Thyroid gland (tissue), 4 donors: ENCODE measurements around the gene CHMP6. TPM values are rescaled to one million over a fixed set of nuclear protein-coding genes. Genes with fewer than 3 reads are reported as not detected.

Source experiments
- DNase-seq, 2 donors: peaks; one replicate each; pipeline ENCODE4 v3.0.0-alpha.2; 2019
- H3K27ac ChIP-seq, 3 donors: fragments of 200-600 bp; sonication (generic); 1 replicate in 2 of 3; 2 replicates in 1 of 3; pipeline ENCODE4 v1.5.1; 2016 to 2019; ENCODE audit warnings: mild to moderate bottlenecking in 1 of 3, moderate library complexity in 1 of 3
- H3K27me3 ChIP-seq: fragments of 200-600 bp; sonication (generic); one replicate; pipeline ENCODE4 v1.5.1; 2019
- H3K36me3 ChIP-seq, 2 donors: fragments of 200-600 bp; sonication (generic); one replicate each; pipeline ENCODE4 v1.5.1; 2016 to 2019
- H3K4me1 ChIP-seq, 2 donors: fragments of 200-600 bp; sonication (generic); one replicate each; pipeline ENCODE4 v1.5.1; 2017 to 2019
- H3K4me3 ChIP-seq, 3 donors: fragments of 200-600 bp; sonication (generic); replicated peaks in 1 of 3; 1 replicate in 2 of 3; 2 replicates in 1 of 3; pipeline ENCODE4 v1.5.1; 2016; ENCODE audit warnings: mild to moderate bottlenecking in 1 of 3
- H3K9me3 ChIP-seq: fragments of 200-600 bp; sonication (generic); one replicate; pipeline ENCODE4 v1.5.1; 2017
- POLR2A ChIP-seq, 2 donors: fragments of 450-650 bp; IDR thresholded peaks; one replicate each; pipeline ENCODE4 v1.6.1; 2017; ENCODE audit warnings: antibody characterized with exemption in 2 of 2, mild to moderate bottlenecking in 2 of 2, moderate library complexity in 1 of 2
- WGBS, 2 donors: methylation state at CpG; one replicate each; pipeline ENCODE4 v1.1.5; 2017; 5-methylcytosine and 5-hydroxymethylcytosine counted together
- intact Hi-C: fragments of 100-400 bp; cut with DNase I; formaldehyde crosslinking; loops from one replicate; pipeline ENCODE4 v1.15.1; 2023
- total RNA-seq, 4 donors: library from RNA; depleted of rRNA; stranded (reverse); fragments of >200 nt; gene quantifications; one replicate each; pipeline ENCODE4 v1.2.3, GENCODE V29; 2016
- TF ChIP-seq, protein P1 (sequence below), 6 experiments: fragments of 200-600 bp in 3 of 6; fragments of 450-650 bp in 3 of 6; sonication (generic) in 3 of 6; IDR thresholded peaks; one replicate each; pipeline ENCODE4 v1.5.1; 2016 to 2019; ENCODE audit warnings: antibody characterized with exemption in 6 of 6, mild to moderate bottlenecking in 2 of 6, inconsistent platforms in 1 of 6, moderate library complexity in 1 of 6

The CHMP6 gene
- total RNA-seq, 4 donors from 2014 or later: 19.5 to 37.8 (median 27.8) TPM

DNA sequence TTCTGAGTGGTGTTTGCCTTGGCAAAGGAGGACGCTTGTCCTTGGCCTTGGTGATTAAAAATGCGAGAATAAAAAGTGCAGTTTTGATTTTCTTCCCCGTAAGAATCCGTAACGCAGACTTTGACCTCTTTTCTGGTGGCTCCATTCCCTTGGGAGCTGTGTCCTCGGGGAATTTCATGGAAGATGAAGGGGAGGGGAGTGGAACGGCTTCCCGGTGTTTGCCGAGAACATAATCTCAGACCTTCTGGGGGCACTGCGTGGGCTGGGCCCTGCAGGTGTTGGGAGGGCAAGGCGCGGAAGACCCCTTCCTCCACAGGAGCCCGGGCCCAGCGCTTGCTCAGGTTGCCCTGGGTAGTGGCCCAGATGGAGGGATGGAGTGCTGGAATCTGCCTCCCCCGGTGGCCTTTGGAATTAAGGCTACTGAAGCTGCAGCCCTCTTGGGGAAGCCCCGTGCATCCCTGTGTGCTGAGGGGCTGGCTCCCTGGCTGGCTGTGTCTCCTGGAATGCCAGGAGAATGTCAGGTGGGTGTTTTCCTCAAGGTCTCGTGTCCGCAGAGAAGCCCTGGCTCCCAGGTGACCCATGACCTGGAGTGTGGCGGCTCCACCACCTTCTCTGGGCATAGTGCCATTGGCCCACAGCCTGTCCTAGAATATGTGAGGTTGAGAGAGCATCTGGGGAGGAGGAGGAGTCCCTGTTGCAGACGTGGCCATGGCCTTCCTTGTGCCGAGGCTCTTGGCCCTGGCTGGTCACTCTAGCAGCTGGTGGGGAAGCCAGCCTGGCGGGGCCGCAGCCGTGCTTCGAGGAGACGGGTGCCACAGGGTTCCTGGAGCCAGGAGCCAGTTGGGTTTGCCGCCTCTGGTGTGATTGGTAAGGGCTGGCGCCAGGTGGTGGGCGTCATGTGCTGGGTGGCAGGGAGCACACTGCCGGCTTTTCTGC lies 46.4 kb downstream of the CHMP6 start:
- no peak for TF ChIP-seq POLR2A (IDR thresholded peaks at IDR 0.05)
- TF ChIP-seq, protein P1, sequence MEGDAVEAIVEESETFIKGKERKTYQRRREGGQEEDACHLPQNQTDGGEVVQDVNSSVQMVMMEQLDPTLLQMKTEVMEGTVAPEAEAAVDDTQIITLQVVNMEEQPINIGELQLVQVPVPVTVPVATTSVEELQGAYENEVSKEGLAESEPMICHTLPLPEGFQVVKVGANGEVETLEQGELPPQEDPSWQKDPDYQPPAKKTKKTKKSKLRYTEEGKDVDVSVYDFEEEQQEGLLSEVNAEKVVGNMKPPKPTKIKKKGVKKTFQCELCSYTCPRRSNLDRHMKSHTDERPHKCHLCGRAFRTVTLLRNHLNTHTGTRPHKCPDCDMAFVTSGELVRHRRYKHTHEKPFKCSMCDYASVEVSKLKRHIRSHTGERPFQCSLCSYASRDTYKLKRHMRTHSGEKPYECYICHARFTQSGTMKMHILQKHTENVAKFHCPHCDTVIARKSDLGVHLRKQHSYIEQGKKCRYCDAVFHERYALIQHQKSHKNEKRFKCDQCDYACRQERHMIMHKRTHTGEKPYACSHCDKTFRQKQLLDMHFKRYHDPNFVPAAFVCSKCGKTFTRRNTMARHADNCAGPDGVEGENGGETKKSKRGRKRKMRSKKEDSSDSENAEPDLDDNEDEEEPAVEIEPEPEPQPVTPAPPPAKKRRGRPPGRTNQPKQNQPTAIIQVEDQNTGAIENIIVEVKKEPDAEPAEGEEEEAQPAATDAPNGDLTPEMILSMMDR (IDR thresholded peaks at IDR 0.05): no peak
- DNase-seq: peak; percentile 84 to 88
- H3K9me3 ChIP-seq: no peaks in the 10 kb centered on the region
- H3K27me3 ChIP-seq: no peaks in the 10 kb centered on the region
- 55 to 64% methylated on average over 10 to 26 of the region's 30 CpGs for WGBS, 2 donors
- H3K4me1 ChIP-seq: peaks cover 57 to 72% of the 10 kb centered on the region in 2 donors
- H3K4me3 ChIP-seq: no peak overlapping the region
- peak overlapping the region; percentile 50 to 86 (median 85) for H3K27ac ChIP-seq
- intact Hi-C loops: loop anchor here (10.0 kb wide), 1 partner anchor 187 kb away; the partner anchor contains the start of gene CEP131
- no peaks in the 10 kb centered on the region for H3K36me3 ChIP-seq

DNA sequence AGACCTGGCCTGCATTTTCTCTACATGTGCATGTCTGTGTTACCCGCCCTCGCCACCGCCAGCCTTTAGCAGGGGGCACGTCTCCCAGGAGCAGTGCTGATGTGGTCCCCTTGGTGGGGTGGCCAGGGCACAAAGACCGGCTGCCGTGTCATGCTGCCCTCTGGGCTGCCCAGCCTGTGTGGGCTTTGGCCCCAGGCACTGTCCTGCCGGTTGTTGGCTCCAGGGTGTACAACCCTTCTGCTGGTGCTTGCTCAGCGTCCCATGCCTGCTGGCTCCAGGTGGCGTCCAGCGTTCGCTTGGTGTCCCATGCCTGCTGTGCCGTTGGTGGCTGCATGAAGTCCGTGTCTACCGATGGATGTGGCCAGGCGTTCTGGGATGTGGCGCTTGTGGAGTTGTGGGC lies 47.5 kb downstream of the CHMP6 start:
- Histone ChIP-seq H3K36me3 (no peaks in the 10 kb centered on the region), H3K27me3 (no peaks in the 10 kb centered on the region), H3K4me1 (peaks cover 64 to 72% of the 10 kb centered on the region in 2 donors), H3K4me3 (no peak overlapping the region), H3K9me3 (no peaks in the 10 kb centered on the region), H3K27ac (peak overlapping the region in 2 of 3 donors; percentile 85 to 86)
- TF ChIP-seq, protein P1 (IDR thresholded peaks at IDR 0.05): no peak
- TF ChIP-seq POLR2A (IDR thresholded peaks at IDR 0.05): no peak
- intact Hi-C loops: loop anchor here (10.0 kb wide), 1 partner anchor 186 kb away; the partner anchor contains the start of gene CEP131
- no peak for DNase-seq
- 97% methylated on average over 6 of the region's 16 CpGs; no CpG with 5 or more reads in 1 of the 2 donors for WGBS, 2 donors

DNA sequence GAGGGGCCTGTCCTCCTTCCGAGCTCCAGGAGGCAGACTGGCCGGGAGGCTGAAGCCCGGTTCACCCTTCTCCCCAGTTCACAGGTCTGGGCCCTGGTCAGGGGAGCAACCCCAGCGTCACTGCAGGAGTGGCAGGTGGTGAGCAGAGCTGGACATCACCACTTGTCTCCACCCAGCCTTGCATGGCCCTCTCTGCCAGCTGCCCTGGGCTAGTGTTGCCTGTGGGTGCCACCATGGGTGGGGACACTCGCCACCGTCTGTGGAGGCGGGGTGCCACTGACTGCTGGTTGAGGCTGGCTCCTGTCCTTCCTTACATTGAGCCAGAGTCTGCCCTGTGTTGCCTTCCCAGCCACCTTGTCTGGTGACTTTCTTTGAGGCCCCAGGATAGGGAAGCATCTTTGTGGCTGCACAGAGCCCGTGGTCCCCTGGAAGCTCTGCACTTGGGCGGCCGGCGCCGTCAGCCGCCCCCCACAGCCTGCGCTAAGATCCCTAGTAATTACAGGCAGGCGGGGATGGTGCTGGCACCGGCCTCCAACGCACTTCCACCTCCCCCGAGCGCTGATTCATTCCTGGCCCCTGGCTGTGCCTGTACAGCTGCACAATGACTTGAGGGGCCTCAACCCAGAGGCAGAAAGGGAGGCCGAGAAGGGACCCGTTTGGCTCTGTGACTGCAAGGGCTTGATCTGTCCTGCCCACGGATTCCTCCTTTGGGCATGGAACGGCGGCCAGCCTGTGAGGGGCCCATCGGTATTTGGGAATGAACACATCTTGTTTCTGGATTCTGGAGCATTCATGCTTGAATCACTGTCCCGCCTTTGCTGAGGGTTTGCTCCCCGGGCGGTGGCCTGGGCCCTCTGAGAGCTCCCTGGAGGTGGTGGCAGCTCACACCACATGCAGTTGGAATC lies 48.5 kb downstream of the CHMP6 start:
- H3K27ac ChIP-seq: peak overlapping the region in 2 of 3 donors; percentile 52 to 85
- no peaks in the 10 kb centered on the region for H3K36me3 ChIP-seq
- H3K4me3 ChIP-seq: no peak overlapping the region
- no peaks in the 10 kb centered on the region for H3K9me3 ChIP-seq
- 74% methylated on average over 11 of the region's 28 CpGs; no CpG with 5 or more reads in 1 of the 2 donors for WGBS, 2 donors
- DNase-seq: no peak
- intact Hi-C loops: loop anchor here (10.0 kb wide), 1 partner anchor 185 kb away; the partner anchor contains the start of gene CEP131
- TF ChIP-seq, protein P1 (IDR thresholded peaks at IDR 0.05): no peak
- H3K4me1 ChIP-seq: peaks cover 72 to 81% of the 10 kb centered on the region in 2 donors
- H3K27me3 ChIP-seq: no peaks in the 10 kb centered on the region

DNA sequence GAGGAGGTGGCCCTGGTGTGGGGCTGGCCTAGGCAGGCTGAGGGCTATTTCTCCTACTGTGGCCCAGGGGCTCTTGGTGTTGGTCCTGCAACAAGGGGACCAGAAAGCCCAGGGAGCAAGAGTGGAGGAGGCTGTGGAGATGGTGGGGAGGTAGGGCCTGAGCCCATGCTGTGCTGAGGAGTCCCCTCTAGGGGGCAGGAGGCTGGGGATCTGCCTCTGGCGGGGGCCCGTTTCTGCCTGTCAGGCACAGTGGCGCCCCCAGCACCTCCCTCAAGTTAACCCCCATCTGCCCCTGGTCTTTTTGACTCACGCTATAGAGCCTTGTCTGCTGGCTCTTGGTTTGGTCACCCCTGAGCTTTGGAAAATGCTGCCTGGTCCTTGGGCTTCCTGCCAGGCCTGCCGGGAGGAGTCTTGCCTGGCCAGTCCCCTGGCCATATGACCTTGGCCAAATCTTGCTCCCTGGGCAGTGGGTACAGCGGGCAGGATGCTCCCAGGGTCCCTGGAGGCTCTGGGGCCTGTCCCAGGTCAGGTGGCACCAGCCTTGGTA lies 49.2 kb downstream of the CHMP6 start:
- H3K27ac ChIP-seq: peak overlapping the region in 2 of 3 donors; percentile 40 to 52

More for the DNA sequence above, 49.2 kb downstream of the CHMP6 start:
- DNase-seq: peak; percentile 45 to 48
- WGBS, 2 donors: 54 to 100% methylated on average over 1 to 6 of the region's 6 CpGs
- no peaks in the 10 kb centered on the region for H3K36me3 ChIP-seq
- peaks cover 80 to 88% of the 10 kb centered on the region in 2 donors for H3K4me1 ChIP-seq
- H3K27me3 ChIP-seq: no peaks in the 10 kb centered on the region
- intact Hi-C loops: no loop called here
- H3K4me3 ChIP-seq: no peak overlapping the region
- TF ChIP-seq, protein P1 (IDR thresholded peaks at IDR 0.05): peak in 2 of 6 experiments; percentile 11 to 22
- no peak for TF ChIP-seq POLR2A (IDR thresholded peaks at IDR 0.05)
- H3K9me3 ChIP-seq: no peaks in the 10 kb centered on the region
